GM12874 (cell line): ENCODE data around the gene NPHP4.
A peak's percentile ranks its signal among the peaks of the same experiment; 100 is the strongest.

Experiments
- TF ChIP-seq, protein P1 (sequence below): IDR thresholded peaks from 2 replicates; pipeline ENCODE4 v1.5.1; 2011; ENCODE audit warnings: low read depth, mild to moderate bottlenecking, control low read depth, low read length, moderate library complexity; ENCODE audit not compliant: insufficient read depth

The NPHP4 gene

GRCh38 chr1:5975133-5975880 lies 16.9 kb downstream of the NPHP4 start:
- TF ChIP-seq, protein P1, sequence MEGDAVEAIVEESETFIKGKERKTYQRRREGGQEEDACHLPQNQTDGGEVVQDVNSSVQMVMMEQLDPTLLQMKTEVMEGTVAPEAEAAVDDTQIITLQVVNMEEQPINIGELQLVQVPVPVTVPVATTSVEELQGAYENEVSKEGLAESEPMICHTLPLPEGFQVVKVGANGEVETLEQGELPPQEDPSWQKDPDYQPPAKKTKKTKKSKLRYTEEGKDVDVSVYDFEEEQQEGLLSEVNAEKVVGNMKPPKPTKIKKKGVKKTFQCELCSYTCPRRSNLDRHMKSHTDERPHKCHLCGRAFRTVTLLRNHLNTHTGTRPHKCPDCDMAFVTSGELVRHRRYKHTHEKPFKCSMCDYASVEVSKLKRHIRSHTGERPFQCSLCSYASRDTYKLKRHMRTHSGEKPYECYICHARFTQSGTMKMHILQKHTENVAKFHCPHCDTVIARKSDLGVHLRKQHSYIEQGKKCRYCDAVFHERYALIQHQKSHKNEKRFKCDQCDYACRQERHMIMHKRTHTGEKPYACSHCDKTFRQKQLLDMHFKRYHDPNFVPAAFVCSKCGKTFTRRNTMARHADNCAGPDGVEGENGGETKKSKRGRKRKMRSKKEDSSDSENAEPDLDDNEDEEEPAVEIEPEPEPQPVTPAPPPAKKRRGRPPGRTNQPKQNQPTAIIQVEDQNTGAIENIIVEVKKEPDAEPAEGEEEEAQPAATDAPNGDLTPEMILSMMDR: peak; percentile 72

DNA sequence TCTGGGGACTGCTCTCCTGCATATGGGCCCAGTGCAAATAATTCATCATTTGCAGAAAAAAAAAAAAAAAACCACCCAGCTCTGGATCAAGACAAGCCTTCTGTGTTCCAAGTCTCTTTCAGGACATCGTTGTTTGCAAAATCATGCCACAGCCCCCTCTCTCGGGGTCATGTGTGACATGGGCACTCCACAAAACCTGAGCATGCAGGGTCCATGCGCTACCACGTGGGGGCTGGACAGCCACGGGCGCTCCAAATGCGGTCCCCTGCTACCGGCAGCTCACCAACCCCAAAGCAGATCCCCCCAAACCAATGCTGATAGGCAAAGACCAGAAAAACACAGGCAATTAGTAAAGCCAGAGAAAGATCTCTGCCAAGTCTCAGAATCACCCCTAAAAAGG lies 17.6 kb downstream of the NPHP4 start:
- TF ChIP-seq, protein P1: no peak

DNA sequence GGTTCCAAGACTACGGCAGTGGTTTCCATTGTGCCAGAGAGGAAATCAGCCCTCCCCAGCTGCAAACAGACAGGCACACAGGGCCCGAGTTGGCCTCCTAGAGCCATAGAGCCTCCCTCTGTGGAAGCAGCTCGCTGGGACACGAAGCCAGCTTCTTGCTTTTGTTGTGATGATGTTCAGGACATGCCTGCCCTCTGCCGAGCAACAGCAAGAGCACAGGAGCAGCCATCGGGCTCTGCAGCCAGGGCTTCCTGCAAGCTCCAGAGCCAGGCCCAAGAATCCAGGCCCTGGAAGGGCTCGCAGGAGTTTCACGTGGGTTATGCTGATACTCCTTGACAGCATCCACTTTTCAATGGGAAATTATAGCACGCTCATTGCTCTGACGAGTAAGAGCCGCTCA lies 18.5 kb downstream of the NPHP4 start:
- TF ChIP-seq, protein P1: no peak

DNA sequence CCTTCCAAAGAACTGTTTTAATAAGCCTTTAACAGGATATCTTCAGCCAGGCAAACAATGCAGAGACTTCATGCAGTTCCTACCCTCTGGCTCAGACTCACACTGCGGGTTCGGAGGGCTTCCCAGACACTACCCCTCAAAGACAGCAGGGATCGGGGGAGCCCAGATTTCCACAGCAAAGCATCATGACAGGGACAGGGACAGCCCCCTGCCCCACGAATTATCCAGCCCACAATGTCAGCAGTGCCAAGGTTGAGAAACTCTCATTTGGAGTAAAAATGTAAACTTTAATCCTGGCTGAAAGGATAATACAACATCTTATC lies 20.1 kb downstream of the NPHP4 start:
- TF ChIP-seq, protein P1: no peak

GRCh38 chr1:5971471-5972197 lies 20.6 kb downstream of the NPHP4 start:
- TF ChIP-seq, protein P1: no peak

DNA sequence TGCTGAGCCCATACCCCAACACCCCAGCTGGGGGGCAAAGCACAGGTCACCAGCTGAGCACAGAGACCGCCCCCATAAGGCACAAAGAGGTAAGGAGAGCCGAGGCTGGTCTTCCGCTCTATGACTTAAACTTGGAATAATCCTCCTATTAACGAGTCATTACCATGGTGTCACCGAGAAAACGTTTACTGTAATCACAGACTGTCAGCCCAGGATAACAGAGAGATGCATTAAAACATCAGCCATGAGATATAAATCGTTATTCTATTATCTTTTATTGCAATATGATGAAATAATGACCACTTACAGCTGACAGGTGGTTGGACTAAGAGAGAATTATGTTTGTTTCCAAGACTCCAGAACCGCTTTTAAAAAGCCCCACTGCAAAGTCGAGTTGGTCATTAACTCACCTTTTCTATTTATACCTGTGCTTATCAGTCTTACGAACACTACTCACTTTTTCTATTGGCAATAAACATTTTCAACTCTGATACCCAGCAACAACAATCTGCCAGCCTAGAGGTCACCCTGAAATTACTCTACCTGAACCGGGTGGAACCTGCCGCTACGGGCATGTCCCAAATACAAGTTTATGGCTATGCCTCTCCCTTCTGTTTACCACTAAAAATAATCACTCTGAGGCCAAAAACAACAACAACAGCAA lies 21.5 kb downstream of the NPHP4 start:
- TF ChIP-seq, protein P1: no peak

DNA sequence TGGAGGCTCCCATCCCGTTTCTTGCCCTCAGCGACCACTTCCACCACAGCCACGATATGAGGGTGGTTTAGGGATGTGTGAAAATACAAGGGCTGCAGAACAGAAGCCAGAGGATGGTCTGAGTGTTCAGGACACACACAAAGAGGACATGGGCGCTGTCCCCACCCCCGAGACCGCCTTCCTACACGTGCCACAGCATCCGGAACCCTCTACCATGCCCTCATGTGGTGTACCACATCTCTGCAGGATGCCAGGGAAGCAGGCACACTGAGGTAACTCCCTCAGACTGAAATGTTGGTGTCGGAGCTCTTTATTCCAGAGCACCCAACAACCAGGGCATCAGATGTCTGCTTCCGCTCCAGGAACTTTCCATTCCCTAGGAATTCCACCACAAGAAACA lies 23.1 kb downstream of the NPHP4 start:
- TF ChIP-seq, protein P1: no peak
